ENCODE results near the gene MS4A3. TPM values are rescaled to one million over a fixed set of nuclear protein-coding genes. Genes with fewer than 3 reads are reported as not detected.

Gene MS4A3
- total and polyA plus RNA-seq, 2 experiments from 2014 or later: not detected

DNA sequence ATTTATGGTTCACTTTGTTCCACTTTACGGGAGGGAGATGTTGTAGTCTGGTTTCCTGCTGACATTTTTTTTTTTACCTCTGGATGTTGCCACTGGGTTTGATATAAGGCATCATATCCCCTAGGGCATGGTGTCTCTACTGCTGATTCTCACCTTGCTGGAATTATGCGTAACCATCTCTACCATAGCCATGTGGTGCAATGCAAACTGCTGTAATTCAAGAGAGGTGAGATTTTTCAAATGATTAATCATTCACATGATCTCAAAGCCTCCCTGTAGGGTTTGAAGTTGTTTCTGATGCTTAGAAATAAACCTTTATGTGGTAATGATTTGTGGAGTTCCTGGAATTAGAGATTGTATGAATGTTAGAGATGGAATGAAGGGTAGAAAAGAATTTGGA is 13.0 kb downstream of the MS4A3 start:
- H3K27me3 Mint-ChIP-seq (ENCODE audit: insufficient read depth, low read depth, poor library complexity): peaks cover 8% of the 10 kb centered on the region
- H3K36me3 Mint-ChIP-seq (ENCODE audit: low read depth): peaks cover 13% of the 10 kb centered on the region; the same call in 2 of the 3 replicates
- no peaks in the 10 kb centered on the region for H3K79me2 ChIP-seq (replicated peaks; ENCODE audit: insufficient read depth)

More for the DNA sequence above, 13.0 kb downstream of the MS4A3 start:
- no peak overlapping the region for H2AFZ ChIP-seq
- Mint-ChIP-seq H3K27ac (no peak overlapping the region), H3K4me1 (no peaks in the 10 kb centered on the region), H3K4me3 (no peak overlapping the region), H3K9me3 (peaks cover 17% of the 10 kb centered on the region)
- no peaks in the 10 kb centered on the region for H3K36me3 ChIP-seq (ENCODE audit: insufficient read depth)
- no peak overlapping the region for H3K4me3 ChIP-seq
- ATAC-seq (no peak), DNase-seq (ENCODE audit: low spot score) (no peak)
- H3F3A ChIP-seq (replicated peaks; ENCODE audit: low read depth): no peaks in the 10 kb centered on the region
- H3K27me3 ChIP-seq (ENCODE audit: insufficient read depth): no peaks in the 10 kb centered on the region
- H3K27ac ChIP-seq (ENCODE audit: low read depth): no peak overlapping the region
- H4K20me1 ChIP-seq (replicated peaks; ENCODE audit: insufficient read depth): no peaks in the 10 kb centered on the region
- no peak overlapping the region for H3K4me2 ChIP-seq
- H3K4me1 ChIP-seq (ENCODE audit: insufficient read depth): no peaks in the 10 kb centered on the region
- TF ChIP-seq CREB1 (CRISPR knock-in tag; IDR thresholded peaks at IDR 0.05; ENCODE audit: low read depth) (no peak), NANOG (IDR thresholded peaks at IDR 0.05; ENCODE audit: borderline replicate concordance) (no peak), POLR2AphosphoS5 (IDR thresholded peaks at IDR 0.05; ENCODE audit: low read depth) (no peak), STAT1 (IDR thresholded peaks at IDR 0.05; ENCODE audit: unreplicated experiment) (no peak), ZNF114 (CRISPR knock-in tag; IDR thresholded peaks at IDR 0.05) (no peak), EZH2phosphoT487 (IDR thresholded peaks at IDR 0.05; ENCODE audit: unreplicated experiment) (no peak), ZNF331 (CRISPR knock-in tag; IDR thresholded peaks at IDR 0.05; ENCODE audit: low read depth) (no peak), EZH2 (IDR thresholded peaks at IDR 0.05; ENCODE audit: low read depth, unreplicated experiment) (no peak), JUNB (IDR thresholded peaks at IDR 0.05; ENCODE audit: unreplicated experiment) (no peak)
- TF ChIP-seq, protein P1, sequence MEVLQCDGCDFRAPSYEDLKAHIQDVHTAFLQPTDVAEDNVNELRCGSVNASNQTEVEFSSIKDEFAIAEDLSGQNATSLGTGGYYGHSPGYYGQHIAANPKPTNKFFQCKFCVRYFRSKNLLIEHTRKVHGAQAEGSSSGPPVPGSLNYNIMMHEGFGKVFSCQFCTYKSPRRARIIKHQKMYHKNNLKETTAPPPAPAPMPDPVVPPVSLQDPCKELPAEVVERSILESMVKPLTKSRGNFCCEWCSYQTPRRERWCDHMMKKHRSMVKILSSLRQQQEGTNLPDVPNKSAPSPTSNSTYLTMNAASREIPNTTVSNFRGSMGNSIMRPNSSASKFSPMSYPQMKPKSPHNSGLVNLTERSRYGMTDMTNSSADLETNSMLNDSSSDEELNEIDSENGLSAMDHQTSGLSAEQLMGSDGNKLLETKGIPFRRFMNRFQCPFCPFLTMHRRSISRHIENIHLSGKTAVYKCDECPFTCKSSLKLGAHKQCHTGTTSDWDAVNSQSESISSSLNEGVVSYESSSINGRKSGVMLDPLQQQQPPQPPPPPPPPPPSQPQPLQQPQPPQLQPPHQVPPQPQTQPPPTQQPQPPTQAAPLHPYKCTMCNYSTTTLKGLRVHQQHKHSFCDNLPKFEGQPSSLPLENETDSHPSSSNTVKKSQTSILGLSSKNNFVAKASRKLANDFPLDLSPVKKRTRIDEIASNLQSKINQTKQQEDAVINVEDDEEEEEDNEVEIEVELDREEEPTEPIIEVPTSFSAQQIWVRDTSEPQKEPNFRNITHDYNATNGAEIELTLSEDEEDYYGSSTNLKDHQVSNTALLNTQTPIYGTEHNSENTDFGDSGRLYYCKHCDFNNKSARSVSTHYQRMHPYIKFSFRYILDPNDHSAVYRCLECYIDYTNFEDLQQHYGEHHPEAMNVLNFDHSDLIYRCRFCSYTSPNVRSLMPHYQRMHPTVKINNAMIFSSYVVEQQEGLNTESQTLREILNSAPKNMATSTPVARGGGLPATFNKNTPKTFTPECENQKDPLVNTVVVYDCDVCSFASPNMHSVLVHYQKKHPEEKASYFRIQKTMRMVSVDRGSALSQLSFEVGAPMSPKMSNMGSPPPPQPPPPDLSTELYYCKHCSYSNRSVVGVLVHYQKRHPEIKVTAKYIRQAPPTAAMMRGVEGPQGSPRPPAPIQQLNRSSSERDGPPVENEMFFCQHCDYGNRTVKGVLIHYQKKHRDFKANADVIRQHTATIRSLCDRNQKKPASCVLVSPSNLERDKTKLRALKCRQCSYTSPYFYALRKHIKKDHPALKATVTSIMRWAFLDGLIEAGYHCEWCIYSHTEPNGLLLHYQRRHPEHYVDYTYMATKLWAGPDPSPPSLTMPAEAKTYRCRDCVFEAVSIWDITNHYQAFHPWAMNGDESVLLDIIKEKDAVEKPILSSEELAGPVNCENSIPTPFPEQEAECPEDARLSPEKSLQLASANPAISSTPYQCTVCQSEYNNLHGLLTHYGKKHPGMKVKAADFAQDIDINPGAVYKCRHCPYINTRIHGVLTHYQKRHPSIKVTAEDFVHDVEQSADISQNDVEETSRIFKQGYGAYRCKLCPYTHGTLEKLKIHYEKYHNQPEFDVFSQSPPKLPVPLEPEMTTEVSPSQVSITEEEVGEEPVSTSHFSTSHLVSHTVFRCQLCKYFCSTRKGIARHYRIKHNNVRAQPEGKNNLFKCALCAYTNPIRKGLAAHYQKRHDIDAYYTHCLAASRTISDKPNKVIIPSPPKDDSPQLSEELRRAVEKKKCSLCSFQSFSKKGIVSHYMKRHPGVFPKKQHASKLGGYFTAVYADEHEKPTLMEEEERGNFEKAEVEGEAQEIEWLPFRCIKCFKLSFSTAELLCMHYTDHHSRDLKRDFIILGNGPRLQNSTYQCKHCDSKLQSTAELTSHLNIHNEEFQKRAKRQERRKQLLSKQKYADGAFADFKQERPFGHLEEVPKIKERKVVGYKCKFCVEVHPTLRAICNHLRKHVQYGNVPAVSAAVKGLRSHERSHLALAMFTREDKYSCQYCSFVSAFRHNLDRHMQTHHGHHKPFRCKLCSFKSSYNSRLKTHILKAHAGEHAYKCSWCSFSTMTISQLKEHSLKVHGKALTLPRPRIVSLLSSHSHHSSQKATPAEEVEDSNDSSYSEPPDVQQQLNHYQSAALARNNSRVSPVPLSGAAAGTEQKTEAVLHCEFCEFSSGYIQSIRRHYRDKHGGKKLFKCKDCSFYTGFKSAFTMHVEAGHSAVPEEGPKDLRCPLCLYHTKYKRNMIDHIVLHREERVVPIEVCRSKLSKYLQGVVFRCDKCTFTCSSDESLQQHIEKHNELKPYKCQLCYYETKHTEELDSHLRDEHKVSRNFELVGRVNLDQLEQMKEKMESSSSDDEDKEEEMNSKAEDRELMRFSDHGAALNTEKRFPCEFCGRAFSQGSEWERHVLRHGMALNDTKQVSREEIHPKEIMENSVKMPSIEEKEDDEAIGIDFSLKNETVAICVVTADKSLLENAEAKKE (CRISPR knock-in tag; IDR thresholded peaks at IDR 0.05): no peak
- TF ChIP-seq, protein P2, sequence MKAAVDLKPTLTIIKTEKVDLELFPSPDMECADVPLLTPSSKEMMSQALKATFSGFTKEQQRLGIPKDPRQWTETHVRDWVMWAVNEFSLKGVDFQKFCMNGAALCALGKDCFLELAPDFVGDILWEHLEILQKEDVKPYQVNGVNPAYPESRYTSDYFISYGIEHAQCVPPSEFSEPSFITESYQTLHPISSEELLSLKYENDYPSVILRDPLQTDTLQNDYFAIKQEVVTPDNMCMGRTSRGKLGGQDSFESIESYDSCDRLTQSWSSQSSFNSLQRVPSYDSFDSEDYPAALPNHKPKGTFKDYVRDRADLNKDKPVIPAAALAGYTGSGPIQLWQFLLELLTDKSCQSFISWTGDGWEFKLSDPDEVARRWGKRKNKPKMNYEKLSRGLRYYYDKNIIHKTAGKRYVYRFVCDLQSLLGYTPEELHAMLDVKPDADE (IDR thresholded peaks at IDR 0.05): no peak
- TF ChIP-seq, protein P3, sequence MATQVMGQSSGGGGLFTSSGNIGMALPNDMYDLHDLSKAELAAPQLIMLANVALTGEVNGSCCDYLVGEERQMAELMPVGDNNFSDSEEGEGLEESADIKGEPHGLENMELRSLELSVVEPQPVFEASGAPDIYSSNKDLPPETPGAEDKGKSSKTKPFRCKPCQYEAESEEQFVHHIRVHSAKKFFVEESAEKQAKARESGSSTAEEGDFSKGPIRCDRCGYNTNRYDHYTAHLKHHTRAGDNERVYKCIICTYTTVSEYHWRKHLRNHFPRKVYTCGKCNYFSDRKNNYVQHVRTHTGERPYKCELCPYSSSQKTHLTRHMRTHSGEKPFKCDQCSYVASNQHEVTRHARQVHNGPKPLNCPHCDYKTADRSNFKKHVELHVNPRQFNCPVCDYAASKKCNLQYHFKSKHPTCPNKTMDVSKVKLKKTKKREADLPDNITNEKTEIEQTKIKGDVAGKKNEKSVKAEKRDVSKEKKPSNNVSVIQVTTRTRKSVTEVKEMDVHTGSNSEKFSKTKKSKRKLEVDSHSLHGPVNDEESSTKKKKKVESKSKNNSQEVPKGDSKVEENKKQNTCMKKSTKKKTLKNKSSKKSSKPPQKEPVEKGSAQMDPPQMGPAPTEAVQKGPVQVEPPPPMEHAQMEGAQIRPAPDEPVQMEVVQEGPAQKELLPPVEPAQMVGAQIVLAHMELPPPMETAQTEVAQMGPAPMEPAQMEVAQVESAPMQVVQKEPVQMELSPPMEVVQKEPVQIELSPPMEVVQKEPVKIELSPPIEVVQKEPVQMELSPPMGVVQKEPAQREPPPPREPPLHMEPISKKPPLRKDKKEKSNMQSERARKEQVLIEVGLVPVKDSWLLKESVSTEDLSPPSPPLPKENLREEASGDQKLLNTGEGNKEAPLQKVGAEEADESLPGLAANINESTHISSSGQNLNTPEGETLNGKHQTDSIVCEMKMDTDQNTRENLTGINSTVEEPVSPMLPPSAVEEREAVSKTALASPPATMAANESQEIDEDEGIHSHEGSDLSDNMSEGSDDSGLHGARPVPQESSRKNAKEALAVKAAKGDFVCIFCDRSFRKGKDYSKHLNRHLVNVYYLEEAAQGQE (IDR thresholded peaks at IDR 0.05; ENCODE audit: unreplicated experiment): no peak
- TF ChIP-seq, protein P4, sequence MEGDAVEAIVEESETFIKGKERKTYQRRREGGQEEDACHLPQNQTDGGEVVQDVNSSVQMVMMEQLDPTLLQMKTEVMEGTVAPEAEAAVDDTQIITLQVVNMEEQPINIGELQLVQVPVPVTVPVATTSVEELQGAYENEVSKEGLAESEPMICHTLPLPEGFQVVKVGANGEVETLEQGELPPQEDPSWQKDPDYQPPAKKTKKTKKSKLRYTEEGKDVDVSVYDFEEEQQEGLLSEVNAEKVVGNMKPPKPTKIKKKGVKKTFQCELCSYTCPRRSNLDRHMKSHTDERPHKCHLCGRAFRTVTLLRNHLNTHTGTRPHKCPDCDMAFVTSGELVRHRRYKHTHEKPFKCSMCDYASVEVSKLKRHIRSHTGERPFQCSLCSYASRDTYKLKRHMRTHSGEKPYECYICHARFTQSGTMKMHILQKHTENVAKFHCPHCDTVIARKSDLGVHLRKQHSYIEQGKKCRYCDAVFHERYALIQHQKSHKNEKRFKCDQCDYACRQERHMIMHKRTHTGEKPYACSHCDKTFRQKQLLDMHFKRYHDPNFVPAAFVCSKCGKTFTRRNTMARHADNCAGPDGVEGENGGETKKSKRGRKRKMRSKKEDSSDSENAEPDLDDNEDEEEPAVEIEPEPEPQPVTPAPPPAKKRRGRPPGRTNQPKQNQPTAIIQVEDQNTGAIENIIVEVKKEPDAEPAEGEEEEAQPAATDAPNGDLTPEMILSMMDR (conservative IDR thresholded peaks at IDR 0.05; ENCODE audit: low read depth in 2 of 2): no peak
- peaks cover 4% of the 10 kb centered on the region; the same call in 1 of the 2 replicates for H3K9me2 ChIP-seq (ENCODE audit: insufficient read depth)

All from GM23338 (cell line).